DMS 273 treated with DMSO at 0.1 percent for 48 hours (cell line): ENCODE measurements around the gene TAF1D.

Experiments used
- DNase-seq: peaks from one replicate; lab custom pipeline; 2025; lab: John Stamatoyannopoulos, UW

The TAF1D gene

GRCh38 chr11:93720522-93720921, 20.8 kb downstream of the TAF1D start:
- no peak for DNase-seq

GRCh38 chr11:93719310-93719709, 22.0 kb downstream of the TAF1D start:
- no peak for DNase-seq

- no peak for DNase-seq
Measured at GRCh38 chr11:93718057-93718563, 23.2 kb downstream of the TAF1D start.

GRCh38 chr11:93717501-93717900, 23.8 kb downstream of the TAF1D start:
- no peak for DNase-seq

DNA sequence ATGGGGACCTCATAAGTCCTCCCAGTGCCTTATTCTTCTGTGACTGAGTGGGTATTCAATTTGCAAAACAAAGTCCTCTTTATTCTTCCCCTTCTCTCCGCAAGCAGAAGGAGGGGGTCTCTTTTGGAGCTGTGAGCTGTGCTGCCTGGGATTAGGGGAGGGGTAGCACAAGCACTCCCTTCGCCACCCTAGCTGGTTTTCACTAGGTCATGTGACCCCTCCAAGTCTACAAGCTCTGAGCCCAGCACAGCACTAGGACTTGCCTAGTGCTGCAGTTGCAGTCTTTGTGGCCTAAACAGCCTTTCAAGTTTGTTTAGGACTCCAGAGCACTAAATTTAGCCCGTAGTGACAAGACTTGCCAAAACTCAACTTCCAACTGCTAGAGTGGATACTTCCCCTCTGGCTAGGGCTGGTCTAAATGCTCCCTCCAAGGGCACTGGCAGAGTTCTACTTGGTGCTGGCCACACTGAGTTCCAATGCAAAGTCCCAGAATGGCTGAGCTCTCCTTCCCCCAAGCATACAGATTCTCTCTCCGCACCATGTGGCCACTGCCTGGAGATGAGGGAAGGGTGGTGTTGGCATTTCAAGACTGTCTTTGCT, 25.4 kb downstream of the TAF1D start:
- DNase-seq: no peak

DNA sequence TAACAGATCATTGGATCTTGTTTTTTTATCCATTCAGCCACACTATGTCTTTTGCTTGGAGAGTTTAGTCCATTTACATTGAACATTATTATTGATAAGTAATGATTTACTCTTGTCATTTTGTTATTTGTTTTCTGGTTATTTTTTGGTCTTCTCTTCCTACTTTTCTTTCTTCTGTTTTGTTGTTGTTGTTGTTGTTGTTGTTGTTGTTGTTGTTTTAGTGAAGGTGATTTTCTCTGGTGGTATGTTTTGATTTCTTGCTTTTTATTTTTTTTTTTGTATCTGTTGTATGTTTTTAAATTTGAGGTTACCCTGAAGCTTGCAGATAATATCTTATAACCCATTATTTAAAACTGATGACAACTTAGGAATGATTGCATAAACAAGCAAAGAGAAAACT, 28.6 kb downstream of the TAF1D start:
- DNase-seq: no peak

- DNase-seq: no peak
Measured at GRCh38 chr11:93710239-93710638, 31.1 kb downstream of the TAF1D start.

DNA sequence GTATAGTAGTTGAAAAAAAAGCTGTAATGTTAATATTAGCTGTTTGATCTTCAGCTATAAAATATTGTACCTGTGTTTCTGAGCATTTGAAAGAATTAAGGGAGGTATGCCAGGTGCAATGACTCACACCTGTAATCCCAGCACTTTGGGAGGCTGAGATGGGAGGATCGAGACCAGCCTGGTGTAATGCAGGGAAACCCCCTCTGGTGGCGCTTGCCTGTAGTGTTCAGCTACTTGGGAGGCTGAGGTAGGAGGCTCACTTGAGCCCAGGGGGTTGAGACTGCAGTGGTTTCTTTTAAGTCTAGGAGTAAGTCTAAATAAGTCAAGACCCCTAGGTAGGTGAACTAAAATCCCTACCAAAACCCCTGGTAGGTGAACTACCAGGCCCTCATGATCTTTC, 37.1 kb downstream of the TAF1D start:
- DNase-seq: no peak

- no peak for DNase-seq
Measured at GRCh38 chr11:93700830-93701229, 40.5 kb downstream of the TAF1D start.

DNA sequence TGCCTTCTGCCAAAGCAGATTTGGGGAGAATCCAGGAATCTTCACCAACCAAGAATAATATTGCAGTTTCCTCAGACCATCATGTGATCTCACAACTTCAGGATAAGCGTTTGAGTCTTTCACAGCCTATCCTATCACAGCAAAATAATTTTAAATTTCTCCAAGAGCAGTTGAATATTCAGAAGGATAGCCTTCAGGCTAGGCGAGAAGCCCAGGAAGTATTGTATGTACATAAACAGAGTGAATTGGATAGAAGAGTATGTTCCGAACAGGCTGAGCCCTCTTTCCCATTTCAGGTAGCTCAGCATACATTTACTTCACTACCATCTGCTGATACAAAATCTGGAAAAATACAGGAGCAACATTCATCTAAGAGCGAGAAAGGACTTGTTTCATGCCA, 43.7 kb downstream of the TAF1D start:
- no peak for DNase-seq

- no peak for DNase-seq
Measured at GRCh38 chr11:93694557-93694956, 46.7 kb downstream of the TAF1D start.

DNA sequence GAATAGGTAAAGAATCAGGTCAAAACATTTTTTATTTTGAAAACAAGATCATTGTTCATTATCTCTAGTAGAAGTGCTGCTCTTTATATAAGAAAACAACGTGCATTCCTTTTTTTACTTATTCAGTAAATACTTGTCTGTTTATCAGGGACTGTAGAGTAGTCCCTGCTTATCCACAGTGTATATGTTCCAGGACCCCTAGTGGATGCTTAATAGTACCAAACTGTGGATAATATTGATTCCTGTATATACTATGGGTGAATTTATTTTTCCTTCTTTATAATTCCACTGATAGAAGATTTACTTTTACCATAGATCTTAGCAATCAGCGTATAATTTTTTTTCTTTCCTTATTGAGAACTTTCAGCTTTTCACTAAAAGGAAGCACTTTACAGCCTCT, 47.2 kb downstream of the TAF1D start:
- DNase-seq: no peak

GRCh38 chr11:93689240-93689639, 52.1 kb downstream of the TAF1D start:
- DNase-seq: no peak

DNA sequence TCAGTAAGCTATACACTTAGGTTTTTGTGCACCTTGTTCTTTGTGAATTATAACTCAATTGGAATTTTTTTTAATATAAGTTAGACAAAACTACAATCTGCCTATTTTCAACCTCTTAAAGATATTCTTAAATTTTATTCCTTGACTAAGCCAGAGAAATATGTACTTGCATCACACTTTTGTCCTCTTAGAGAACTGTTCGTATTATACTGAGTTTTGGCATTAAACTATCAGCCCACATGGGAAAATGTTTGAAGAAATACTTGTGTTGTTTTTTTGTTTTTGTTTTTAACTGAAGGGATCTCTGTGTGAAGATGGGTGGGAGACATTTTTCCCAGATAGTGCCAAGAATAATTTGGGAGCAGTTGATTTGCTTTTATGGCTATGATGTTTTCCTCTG, 54.5 kb downstream of the TAF1D start:
- DNase-seq: no peak

DNA sequence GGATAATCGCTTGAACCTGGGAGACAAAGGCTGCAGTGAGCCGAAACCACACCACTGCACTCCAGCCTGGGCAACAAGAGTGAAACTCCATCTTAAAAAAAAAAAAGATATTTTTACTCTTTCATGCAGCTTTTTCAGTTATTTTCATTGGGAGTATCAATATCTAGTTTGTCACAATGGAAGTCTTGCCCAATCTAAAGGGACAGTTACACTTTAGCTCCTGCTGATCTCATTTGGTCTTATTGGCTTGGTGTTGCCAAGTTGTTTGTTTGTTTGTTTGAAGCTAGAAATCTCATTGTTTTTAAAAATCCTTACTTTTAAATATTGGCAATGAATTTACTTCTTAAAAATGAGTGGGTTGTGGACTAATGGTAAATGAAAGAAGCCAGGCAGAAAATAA, 55.1 kb downstream of the TAF1D start:
- DNase-seq: no peak
